Limb (tissue), 2 donors: Measurements from ENCODE around the gene NLRP9.

Experiments used
- DNase-seq, 2 donors: peaks; one replicate each; pipeline ENCODE4 v3.0.0-alpha.2; 2016; ENCODE audit errors: extremely low spot score in 2 of 2

The NLRP9 gene

DNA sequence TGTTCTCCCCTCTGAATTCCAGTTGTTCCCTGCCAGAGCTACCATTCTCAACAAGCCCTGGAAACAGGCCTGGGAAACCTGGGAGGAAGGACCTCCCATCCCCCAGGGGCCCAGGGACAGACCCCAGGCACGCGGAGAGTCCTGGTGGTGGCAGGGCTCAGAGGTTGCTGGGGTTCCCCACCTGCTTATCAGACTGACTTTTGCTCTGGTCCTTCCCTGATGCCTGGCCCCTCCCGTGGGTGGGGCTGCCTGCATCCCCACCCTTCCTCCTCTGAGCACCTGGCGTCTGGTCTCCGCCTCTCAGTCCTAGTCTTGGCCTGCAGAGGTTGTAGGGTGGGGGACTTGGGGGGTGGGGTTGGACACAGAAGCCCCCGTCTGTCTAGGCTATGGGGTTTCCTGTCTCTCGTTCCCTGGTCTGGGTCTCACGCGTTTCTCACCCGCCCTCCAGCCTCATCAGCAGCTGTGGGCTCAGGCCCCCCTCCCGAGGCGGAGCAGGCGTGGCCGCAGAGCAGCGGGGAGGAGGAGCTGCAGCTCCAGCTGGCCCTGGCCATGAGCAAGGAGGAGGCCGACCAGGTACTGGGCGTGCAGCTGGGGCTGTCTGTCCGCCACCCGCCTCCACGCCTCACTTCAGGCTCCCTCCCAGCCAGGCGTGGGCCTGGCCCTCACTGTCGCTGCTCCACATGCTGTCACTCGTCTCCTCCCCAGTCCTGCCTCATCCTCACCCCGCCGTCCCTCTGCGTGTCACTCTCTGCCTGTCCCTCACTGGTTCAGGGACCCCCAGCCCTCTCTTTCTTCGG, 49.6 kb downstream of the NLRP9 start:
- DNase-seq = peak; percentile 59 to 65

DNA sequence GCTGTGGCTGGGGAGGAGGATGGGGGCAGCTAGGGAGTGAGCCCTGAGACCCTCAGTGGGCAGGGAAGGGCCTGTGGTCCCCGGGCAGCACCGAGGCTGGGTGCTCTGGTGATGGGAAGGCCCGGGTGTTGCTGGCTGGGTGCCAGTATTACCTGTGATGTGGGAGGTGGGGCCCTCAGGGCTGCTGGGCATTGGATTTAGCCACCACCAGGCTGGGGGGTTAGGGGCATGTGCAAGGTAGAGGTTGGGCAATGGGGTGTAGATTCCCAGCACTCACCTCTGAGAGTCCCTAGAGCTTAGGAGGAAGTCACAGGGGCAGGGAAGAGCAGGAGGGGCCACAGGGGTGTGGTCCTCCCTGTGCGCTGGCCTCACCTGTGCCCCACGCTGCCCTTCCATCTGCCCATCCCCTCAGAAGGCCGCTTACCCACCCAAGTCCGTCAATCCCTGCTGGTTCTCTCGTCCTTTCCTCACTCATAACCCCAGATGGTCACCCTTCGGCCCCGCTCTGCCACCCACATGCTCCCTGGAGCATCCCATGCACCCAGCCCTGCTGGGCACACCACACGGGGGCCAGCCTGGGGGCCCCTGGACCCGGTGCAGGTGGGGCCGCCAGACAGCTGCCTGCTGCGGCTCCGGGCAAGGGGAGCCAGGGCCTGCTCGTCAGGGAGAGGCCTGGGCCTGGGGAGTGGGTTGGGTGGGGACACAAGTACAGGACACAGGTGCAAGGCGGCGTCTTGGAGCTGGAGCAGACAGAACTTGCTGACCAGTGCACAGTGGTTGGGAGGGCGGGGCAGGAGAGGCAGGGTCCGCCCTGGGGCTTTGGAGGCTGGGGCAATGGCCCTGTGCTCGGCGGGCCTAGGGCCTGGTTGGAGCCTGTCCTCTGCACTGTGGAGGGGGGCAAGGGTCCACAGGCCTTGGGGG, 50.7 kb downstream of the NLRP9 start:
- no peak for DNase-seq

DNA sequence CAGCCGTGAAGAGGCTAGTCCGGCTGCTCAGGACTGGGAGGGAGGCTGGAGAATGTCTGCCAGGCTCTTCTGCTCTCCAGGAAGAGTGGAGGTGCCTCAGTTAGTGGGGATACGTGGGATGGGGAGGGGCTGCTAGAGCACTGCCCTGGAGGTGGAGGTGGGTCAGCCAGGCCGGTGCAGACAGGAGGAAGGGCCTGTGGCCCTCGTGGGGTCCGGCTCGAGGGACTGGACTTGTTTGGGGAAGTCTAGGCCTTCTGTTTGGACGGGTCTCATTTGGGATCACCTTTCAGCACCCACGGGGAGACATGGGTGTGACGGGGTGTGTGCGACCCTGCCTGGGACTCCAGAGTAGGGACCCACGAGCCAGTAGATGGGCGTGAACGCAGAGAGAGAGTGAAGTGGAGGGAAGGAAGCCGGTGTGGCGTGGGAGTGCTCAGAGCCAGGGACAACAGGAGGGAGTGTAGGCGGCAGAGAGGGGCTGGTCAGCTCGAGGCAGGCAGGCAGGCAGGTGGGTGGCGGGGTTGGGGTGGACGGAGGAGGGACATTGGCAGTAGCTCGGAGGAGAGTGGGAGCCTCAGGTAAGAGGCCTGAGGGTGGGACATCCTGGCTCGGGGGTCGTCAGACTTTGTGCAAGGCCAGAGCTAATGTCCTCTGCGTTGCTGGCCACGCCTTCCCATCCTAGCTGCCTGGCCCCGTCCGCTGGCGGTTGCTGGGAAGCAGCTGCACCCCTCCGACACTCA, 51.7 kb downstream of the NLRP9 start:
- no peak for DNase-seq

DNA sequence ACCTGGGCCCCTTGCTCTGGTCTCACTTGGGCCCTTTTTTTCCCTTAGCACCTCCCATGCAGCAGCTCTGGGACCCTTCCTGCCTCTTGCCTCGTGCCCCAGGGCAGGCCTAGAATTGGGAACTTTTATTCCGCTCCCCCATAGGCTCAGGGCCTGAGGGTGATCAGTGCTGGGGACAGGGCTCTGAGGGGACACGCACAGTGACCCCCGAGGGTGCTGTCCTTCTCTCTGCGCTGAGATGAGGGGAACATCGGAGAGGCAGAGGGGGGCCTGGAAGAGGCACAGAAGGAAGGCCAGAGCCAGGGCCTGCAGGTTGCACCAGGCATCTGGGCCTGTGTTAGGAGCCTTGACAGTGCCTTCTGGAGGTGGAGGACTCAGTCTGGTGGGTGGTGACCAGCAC, 52.4 kb downstream of the NLRP9 start:
- no peak for DNase-seq

DNA sequence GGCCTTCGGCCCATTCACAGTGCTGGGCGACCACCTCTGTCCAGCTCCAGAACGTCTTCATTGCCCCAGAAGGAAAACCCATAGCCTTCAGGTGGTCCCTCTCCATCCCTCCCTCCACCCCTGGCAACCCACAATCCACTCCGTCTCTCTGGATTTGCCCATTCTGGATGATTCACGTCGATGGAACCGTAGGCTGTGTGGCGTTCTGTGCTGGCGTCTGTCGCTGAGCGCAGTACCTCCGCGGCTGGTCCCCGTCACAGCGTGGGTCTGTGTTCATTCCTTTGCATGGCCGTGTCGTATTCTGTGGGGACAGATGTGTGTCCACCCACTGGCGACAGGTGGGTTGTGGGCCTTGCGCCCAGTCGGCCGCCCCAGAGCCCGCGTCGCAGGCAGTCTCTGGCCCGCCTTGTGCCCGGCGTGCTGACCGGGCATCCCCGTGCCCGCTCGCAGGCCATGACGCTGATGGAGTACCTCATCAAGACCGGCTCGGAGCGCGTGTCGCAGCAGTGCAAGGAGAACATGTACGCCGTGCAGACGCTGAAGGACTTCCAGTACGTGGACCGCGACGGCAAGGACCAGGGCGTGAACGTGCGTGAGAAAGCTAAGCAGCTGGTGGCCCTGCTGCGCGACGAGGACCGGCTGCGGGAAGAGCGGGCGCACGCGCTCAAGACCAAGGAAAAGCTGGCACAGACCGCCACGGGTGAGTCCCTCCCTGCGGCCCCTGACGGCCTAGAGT, 53.1 kb downstream of the NLRP9 start:
- no peak for DNase-seq

DNA sequence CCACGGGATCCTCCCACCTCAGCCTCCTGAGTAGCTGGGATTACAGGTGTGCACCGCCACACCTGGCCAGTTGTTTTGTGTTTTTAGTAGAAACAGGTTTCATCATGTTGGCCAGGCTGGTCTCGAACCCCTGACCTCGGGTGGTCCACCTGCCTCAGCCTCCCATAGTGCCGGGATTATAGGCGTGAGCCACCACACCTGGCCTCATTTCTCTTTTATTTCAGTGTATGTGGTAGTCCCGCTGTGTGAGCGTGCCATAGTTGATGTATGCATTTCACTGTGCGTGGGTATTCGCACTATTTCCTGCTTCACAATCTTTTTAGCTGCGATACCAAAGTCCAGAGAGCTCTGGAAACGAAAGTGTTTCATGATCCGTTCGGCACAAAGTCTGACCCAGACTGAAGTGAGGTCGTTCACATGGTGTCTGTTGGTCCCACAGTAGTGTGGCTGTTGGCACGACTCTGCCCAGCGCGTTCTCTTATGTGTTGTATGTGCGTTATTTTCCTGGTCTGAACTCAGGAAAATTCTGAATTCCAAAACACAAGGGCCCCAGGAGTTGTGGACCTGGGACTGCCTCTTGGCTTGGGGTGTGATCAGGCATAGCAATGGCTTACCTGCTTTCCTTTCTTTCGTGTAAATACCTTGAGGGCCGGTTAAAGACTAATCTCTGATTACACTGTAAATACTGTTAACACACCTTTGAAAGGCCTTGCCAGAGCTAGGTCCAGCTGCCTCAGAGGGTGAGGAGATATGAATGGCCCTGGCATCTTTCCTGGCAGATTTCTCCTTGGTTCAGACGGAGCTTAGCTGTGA, 54.5 kb downstream of the NLRP9 start:
- no peak for DNase-seq

DNA sequence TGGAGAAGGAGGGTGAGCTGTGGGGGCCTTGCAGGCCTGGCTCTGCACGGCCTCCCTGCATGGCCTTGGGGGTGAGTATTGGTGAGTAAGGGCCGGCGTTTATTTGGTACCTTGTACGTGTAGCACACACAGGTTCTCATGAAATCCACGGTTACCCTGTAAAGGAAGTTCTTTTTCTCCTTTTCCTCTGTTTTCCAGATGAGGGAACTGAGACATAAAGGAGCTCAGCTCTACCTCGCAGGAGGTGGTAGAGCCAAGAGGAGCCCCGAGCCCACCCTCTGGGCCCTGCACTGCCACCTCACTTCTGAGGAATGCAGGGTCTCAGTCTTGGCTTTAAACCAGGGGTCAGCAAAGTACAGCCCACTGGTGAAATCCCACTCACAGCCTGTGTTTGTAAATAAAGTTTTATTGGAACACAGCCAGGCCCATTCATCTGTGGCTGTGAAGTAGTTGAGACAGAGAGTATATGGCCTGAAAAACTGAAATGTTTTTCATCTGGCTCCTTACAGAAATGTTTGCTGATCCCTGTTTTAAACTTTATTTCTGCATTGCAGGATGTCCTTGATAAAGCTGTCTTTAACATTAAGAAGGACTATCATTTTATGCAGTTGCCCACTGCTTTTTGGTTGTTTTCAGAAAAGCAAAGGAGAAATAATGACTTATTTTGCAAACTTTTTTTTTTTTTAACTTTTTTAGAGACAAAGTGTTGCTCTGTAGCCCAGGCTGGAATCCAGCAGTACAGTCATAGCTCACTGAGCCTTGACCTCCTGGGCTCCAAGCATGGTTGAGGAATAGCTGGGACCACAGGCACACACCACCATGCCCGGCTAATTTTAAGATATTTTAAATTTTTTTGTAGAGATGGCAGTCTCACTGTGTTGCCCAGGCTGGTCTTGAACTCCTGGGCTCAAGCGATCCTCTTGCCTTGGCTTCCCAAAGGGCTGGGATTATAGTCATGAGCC, 56.8 kb downstream of the NLRP9 start:
- no peak for DNase-seq

DNA sequence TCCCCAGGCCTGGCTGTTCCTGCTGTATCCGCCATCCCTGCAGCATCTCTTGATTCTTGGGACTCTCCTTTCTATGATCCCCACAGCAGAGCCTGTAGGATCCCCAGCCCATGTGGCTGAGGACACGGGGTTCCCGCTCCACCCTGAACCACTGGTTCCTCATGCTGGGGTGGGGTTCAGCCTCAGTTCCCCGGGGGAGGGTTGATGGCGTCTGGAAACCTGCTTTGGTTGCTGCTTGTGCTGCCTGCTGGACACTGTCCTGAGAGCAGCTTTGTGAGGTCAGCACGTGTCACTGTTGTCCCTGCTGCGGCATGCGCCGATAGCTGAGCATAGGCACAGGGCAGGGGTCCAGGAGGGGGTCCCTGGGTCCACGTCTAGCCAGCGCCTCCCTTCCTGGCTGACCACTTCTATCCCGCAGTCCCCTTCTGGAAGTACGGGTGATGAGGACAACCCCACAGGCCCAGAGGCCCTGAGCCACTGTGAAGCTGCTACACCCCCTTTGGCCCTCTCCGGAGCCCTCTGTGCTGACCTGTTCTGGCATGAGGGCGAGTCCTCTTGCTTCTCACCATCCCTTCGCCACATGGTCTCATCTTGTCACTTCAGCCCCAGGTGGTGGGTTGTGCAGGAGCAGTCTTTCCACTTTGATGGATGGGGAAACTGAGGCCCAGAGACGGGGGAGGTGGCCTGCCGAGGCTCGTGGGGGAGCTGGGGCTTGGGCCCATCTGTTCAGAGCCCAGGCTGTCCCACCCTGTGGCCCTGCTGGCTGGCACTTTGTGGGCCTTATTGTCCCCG, 57.7 kb downstream of the NLRP9 start:
- no peak for DNase-seq

DNA sequence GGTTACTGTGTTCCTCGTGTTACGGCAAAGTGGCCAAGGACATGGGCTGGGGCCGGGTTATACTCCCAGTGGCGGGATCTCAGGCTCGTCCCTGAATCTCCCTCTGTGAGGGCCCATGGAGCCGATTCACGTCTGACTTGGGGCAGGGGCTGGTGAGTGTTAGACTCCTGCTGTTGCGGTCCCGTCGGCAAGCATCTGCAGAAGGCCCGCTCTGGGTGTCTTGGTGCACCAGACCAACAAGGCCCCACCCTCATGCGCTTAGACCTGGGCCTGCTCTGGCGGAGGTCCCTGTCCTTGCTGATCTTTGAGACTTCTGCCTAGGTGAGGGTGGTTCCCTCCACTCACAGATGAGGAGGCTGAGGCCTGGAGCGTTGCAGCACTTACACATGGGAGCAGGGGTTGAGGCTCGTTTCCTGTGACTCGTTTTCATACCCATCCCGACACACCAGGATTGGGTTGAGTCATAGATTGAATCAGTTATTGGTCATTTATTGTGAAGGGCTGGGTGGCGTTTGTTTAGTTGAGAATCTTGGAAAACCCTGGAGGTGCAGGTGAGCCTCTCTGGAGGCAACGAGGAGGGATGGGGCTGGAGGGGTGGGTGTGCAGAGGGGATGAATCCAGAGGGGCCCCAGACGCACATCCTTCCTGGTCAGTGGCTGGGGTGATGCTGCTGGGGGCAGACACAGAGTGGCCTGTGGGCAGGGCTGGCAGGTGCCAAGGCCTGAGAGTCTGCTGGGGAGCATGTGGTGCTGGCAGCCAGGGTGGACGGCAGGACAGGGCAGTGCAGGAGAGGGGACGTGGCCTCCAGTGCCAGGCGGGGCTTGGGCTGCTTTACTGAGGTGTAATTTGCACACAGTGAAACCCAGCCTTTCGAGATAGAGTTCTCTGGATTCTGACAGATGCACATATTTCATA, 58.6 kb downstream of the NLRP9 start:
- no peak for DNase-seq

DNA sequence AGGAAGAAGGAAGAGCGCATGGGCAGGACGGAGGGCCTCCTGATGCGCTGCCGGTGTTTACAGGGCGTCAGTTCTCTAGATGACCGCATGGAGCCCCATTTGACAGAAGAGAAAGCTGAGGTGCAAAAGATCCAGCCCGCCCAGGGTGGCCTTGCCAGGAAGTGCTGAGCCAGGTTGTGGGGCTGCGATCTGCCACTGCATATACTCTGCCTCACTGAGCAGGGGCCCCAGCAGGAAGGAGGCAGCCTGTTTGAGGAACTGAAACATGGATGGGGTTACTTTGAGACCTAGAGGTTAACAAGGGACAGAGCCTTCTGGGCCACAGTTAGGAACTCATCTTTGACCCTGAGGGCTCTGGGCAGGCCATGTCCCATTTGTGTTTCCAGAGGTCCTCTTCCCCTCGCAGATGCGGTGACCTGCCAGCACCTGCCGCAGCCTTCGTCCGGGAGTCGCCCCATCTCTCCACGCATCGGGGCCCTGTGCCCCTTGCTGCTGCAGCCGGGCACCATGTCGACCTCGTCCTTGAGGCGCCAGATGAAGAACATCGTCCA, 60.0 kb downstream of the NLRP9 start:
- no peak for DNase-seq

DNA sequence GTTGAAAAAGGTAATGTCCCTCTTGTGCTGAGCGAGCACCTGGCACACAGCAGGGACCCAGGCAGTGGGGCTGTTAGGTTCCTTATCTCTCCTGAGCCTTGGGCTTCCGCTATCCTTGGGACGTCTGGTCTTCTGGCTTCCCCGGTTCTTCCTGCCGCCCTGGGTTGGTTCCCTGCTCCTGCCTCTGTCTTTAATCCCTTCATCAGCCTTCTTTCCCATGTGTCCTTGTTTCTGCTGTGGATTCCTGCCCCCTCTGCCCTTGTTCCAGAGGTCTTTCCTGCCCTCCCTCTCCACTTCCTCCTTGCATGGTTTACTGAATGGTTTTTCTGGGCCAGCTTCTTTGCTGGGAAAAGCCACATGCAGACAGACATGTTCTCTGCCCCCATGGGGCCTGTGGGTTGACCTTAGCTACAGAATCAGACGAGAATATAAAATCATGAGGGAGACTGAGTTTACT, 60.6 kb downstream of the NLRP9 start:
- no peak for DNase-seq

DNA sequence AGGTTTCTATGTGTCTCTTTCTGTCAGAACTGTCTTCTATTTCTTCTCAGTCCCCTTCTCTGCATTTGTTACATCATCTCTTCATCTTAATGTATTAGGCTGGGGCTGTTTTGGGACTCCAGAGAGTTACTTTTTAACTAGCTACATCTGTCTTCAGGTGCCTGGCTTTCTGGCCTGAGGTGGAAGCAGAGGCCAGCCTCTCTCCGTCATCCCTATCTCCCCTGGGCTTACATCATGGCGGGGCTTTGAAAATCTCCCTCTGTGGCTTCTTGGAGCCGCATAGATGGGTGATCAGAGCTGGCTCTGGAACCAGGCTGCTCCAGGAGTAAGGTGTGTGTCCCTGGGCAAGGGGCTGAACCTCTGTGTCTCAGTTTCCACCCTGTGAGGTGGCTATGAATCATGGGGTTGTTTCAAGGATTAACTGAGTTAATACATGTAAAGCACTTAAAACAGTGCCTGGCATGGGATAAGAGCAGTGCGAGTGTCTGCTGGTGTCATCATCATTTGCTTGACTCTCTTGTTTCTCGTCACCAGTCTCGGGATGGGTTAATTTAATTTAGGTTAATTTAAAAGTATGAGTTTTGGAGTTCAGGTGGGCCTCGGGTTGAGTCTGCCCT, 61.2 kb downstream of the NLRP9 start:
- DNase-seq = no peak

DNA sequence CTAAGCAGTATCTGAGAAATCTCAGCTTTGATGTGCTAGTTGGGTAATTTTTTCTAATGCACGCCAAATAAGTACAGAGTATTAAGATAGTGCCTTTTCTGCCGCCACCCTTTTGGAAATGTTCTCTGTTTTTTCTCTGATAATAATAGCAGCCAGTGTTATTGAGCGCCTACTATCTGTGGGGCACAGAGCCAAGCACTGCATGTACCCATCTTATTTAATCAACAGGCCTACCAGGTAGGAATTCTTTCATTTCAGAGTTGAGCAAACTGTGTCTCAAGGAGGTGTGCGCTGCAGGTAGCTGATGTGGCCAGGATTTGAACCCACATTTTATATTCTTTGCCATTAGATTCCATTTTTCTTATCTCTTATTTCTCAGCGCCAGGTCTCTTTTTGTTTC, 61.8 kb downstream of the NLRP9 start:
- no peak for DNase-seq

DNA sequence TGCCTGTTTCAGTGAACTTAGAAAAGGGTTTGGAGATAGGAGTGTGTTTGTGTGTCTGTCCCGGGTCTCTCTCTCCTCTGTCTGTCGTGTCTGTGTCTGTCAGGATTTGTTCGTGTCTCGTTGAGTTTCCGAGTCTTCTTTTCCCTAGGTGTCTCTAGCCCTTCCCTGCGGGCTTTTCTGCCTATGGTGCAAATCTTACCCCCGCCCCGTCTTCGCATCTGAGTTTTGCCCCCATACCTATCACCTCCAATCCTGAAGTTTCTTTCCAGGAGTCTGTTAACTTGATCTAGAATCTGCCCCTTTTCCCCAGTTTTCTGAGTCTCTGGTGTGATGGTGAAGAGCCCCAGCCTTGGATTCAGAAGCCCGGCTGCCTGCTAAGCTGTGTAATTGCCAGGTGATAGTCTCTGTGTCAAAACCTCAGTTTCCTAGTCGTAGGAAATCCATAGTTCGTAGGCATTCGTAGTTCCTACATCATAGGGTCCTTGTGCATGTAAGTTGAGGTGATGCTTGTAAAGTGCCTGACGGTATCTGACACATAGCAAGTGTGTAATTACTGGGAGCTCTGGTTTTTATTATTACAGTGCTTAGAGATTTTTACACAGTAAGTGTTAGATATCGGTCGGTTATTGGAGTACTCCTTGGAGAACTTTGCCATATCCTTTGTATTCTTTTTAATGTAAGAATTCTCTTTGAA, 62.4 kb downstream of the NLRP9 start:
- no peak for DNase-seq

DNA sequence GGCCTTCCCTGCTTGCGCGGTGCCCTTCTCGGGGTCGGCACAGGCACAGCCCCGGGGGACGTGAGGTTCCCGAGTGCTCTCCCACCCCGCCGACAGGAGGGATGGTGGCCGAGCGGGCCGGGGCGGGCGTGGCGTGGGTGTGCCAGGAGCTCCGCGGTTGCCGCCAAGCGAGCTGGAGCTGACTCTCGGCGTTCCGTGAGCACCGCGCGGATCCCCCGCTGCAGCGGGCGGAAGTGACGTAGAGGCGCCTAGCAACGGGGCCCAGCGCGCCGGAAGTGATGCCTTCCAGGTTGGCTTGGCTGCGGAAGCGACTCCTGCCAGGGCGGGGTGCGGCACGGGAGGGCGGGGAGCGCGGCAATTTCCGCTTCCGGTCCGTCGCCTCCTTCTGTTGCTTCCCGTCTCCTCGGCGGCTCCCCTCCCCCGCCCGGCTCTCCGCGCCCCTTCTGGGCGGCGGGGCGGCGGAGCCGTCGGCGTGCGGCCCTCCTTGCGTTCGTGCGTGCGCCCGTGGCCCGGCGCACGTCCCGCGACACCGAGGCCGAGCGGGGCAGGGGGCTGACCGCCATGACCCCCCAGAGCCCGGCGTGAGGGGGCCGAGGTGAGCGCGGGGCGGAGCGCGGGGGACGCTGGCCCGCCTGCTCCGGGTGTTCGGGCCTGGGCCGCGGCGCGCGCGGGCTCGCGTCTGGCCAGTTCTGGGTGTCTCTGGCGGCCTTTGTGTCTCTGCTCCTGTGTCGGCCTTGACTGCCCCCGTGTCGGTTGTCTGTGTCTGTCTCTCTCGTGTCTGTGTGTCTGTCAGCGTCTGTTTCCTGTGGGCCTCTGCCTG, 63.2 kb downstream of the NLRP9 start, which contains the start of gene EPN1:
Gene EPN1 (plus strand): TSS at position 386 of the 820 bp plus-strand sequence. CDS start 3,402 bp downstream, outside the sequence.
- peak; percentile 96 to 98 for DNase-seq
